ENCODE measurements around the gene ACSL3. TPM values are rescaled to one million over a fixed set of nuclear protein-coding genes. Genes with fewer than 3 reads are reported as not detected.
A peak's percentile ranks its signal among the peaks of the same experiment; 100 is the strongest.

Gene ACSL3
- total RNA-seq, 1 donor from 2014 or later = 48.9 TPM

DNA sequence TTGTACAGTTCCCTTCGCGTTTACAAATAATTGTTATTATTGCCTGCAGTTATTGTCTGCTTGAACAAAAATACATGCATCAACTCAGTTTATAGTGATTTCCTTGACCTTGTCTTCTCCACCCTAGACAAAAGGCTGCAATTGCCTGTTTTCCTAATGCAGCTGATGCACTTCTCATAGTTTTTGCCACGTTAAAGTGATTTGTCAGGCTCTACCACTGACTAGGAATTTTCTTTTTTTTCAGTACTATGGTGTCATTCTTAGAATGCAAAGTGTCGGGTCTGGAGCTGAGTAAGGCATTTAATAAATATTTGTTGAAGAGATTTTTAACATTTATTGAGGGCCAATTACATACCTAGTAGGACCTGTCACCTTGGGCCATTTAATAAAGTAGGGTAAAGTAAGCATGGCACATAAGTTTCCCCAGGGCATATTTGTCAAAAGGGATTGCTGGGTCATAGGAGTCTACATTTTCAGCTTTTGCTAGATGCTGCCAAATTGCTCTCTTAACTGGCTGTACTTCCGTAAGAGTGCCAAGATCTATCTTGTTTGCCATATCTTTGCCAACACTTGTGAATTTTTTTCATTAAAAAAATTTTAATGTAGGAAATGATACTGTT is 24.1 kb downstream of the ACSL3 start:
- intact Hi-C loops (cut with DNase I) = no loop called here
- Histone ChIP-seq H3K27me3 (no peaks in the 10 kb centered on the region), H3K36me3 (no peaks in the 10 kb centered on the region), H3K27ac (peak overlapping the region in 1 of 2 donors; percentile 30), H3K4me1 (peaks cover 18 to 26% of the 10 kb centered on the region in 2 donors), H3K9me3 (no peaks in the 10 kb centered on the region), H3K4me3 (peak overlapping the region in 1 of 2 donors; percentile 2)
- TF ChIP-seq, protein P1, sequence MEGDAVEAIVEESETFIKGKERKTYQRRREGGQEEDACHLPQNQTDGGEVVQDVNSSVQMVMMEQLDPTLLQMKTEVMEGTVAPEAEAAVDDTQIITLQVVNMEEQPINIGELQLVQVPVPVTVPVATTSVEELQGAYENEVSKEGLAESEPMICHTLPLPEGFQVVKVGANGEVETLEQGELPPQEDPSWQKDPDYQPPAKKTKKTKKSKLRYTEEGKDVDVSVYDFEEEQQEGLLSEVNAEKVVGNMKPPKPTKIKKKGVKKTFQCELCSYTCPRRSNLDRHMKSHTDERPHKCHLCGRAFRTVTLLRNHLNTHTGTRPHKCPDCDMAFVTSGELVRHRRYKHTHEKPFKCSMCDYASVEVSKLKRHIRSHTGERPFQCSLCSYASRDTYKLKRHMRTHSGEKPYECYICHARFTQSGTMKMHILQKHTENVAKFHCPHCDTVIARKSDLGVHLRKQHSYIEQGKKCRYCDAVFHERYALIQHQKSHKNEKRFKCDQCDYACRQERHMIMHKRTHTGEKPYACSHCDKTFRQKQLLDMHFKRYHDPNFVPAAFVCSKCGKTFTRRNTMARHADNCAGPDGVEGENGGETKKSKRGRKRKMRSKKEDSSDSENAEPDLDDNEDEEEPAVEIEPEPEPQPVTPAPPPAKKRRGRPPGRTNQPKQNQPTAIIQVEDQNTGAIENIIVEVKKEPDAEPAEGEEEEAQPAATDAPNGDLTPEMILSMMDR (IDR thresholded peaks at IDR 0.05) = no peak
- DNase-seq (ENCODE audit: low spot score in 2 of 2) = no peak

DNA sequence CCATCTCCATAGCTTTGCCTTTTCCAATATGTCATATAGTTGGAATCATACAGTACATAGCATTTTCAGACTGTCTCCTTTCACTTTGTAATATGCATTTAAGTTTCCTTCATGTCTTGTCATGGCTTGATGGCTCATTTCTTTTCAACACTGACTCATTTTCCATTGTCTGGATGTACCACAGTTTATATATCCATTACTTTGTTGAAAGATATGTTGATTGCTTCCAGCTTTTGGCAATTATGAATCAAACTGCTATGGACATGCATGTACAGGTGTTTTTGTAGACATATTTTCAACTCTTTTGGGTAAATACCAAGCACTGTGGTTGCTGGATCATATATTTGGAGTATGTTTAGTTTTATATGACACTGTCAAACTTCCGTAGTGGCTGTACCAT is 26.3 kb downstream of the ACSL3 start:
- no peak for DNase-seq (ENCODE audit: low spot score in 2 of 2)
- intact Hi-C loops (cut with DNase I) = no loop called here
- H3K27me3 ChIP-seq = no peaks in the 10 kb centered on the region
- H3K27ac ChIP-seq = no peak overlapping the region
- H3K4me3 ChIP-seq = no peak overlapping the region
- peaks cover 18 to 36% of the 10 kb centered on the region in 2 donors for H3K4me1 ChIP-seq
- no peaks in the 10 kb centered on the region for H3K9me3 ChIP-seq
- H3K36me3 ChIP-seq = no peaks in the 10 kb centered on the region
- TF ChIP-seq, protein P1 (IDR thresholded peaks at IDR 0.05) = no peak

DNA sequence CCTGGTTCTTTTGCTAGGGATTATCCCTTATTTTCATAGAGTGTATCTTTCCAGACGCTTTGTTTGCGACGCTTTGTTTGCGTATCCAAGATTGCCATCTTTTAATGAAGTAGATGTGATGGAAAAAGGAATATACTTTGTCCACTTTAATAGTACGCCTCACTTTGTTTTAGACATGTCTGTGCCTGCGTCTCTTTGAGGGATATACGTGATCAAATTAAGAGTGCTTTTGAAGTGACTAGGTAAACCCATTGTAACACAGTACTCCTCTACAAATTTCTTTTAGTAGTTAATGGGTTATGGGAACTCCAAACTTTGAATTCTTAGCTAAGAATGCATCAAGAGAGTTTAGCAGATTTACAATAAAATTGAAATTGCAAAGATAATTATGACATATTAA is 27.9 kb downstream of the ACSL3 start:
- TF ChIP-seq, protein P1 (IDR thresholded peaks at IDR 0.05) = no peak
- Histone ChIP-seq H3K9me3 (no peaks in the 10 kb centered on the region), H3K27me3 (no peaks in the 10 kb centered on the region), H3K4me3 (no peak overlapping the region), H3K27ac (no peak overlapping the region), H3K4me1 (peaks cover 15 to 38% of the 10 kb centered on the region in 2 donors), H3K36me3 (no peaks in the 10 kb centered on the region)
- no peak for DNase-seq (ENCODE audit: low spot score in 2 of 2)
- intact Hi-C loops (cut with DNase I) = no loop called here

DNA sequence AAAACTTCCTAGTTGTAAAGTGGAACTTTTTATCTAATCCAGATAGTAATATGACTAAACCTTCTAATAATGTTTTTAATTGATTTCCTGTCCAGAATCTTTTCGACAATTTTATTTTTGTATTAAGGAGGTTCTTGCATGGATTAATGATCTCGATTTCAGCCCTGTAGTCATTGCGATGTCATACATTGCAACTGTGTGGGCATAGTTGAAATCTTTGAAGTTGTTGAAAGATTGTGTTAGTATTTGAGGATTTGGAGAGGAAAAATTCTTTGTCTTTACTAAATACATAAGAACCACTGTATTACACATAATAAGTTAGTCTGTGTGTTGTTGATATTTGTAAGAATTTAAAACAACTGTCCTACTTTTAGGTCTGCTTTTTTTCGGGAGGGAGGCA is 31.1 kb downstream of the ACSL3 start:
- no peaks in the 10 kb centered on the region for H3K9me3 ChIP-seq
- TF ChIP-seq, protein P1 (IDR thresholded peaks at IDR 0.05) = no peak
- DNase-seq (ENCODE audit: low spot score in 2 of 2) = no peak
- peak overlapping the region in 1 of 2 donors; percentile 20 for H3K27ac ChIP-seq
- H3K4me1 ChIP-seq = peaks cover 0 to 18% of the 10 kb centered on the region in 2 donors
- intact Hi-C loops (cut with DNase I) = no loop called here
- no peak overlapping the region for H3K4me3 ChIP-seq
- no peaks in the 10 kb centered on the region for H3K36me3 ChIP-seq
- no peaks in the 10 kb centered on the region for H3K27me3 ChIP-seq

DNA sequence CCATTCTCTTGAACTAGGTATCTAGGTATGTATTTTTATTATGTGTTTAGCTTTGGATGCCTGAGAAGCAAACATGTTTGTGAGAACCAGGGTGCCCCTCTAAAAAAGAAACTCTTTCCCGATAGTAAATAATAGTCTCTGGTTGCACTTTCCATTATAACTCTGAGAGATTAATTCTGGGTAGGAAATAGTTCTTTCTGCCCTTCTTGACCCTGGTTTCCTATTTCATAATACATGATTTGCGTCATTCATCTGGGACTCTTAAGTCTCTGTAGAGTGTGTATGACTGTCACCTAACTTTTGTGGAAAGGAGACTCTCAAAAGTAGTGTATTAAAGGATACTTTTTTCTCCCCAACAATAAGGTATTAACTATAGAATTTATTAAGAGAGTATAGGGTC is 31.5 kb downstream of the ACSL3 start:
- Histone ChIP-seq H3K4me1 (peaks cover 0 to 18% of the 10 kb centered on the region in 2 donors), H3K9me3 (no peaks in the 10 kb centered on the region), H3K4me3 (no peak overlapping the region), H3K27ac (peak overlapping the region in 1 of 2 donors; percentile 20), H3K36me3 (no peaks in the 10 kb centered on the region), H3K27me3 (no peaks in the 10 kb centered on the region)
- intact Hi-C loops (cut with DNase I) = no loop called here
- TF ChIP-seq, protein P1 (IDR thresholded peaks at IDR 0.05) = no peak
- no peak for DNase-seq (ENCODE audit: low spot score in 2 of 2)

Data from ascending aorta (tissue), 2 donors.